ENCODE results near the gene PCNX2.

Gene PCNX2

GRCh38 chr1:233338102-233338501 lies 42.6 kb upstream of the PCNX2 start:
- no peak overlapping the region for H2BK120ac ChIP-seq (ENCODE audit: low read depth, low read length)
- no peak overlapping the region for H3K9ac ChIP-seq (ENCODE audit: low read length)
- DNase-seq, result no peak
- H3K4me1 ChIP-seq (ENCODE audit: control insufficient read depth, low read depth, low read length), result peaks cover 4% of the 10 kb centered on the region
- no peak overlapping the region for H2BK5ac ChIP-seq (ENCODE audit: low read length)
- no peak overlapping the region for H2BK15ac ChIP-seq (replicated peaks; ENCODE audit: low read depth)
- H3K36me3 ChIP-seq (ENCODE audit: control insufficient read depth, insufficient read depth, low read length), result no peaks in the 10 kb centered on the region
- no peak overlapping the region for H3K18ac ChIP-seq (ENCODE audit: low read length)
- no peak overlapping the region for H2AK5ac ChIP-seq (ENCODE audit: low read length)
- WGBS (ENCODE audit: extremely low coverage, insufficient coverage, low lambda C conversion rate), result no CpG with 5 or more reads among the region's 2 CpGs
- H3K27me3 ChIP-seq (ENCODE audit: insufficient read depth, low read length, poor library complexity), result no peaks in the 10 kb centered on the region
- H3K4me3 ChIP-seq (ENCODE audit: low read length), result no peak overlapping the region
- no peak overlapping the region for H4K5ac ChIP-seq (ENCODE audit: low read length)
- H3K23ac ChIP-seq (ENCODE audit: low read length), result no peak overlapping the region
- H3K4me2 ChIP-seq (ENCODE audit: low read length), result no peak overlapping the region
- H3K79me1 ChIP-seq (ENCODE audit: low read length), result peaks cover 4% of the 10 kb centered on the region
- no peak overlapping the region for H3K4ac ChIP-seq (ENCODE audit: low read depth, low read length)
- no peak overlapping the region for H4K8ac ChIP-seq (ENCODE audit: low read depth, low read length)
- H3K27ac ChIP-seq (ENCODE audit: low read depth, low read length), result no peak overlapping the region
- no peak overlapping the region for H3K56ac ChIP-seq (ENCODE audit: low read length)
- H3K79me2 ChIP-seq (ENCODE audit: control insufficient read depth, insufficient read depth, low read length), result peaks cover 2% of the 10 kb centered on the region

DNA sequence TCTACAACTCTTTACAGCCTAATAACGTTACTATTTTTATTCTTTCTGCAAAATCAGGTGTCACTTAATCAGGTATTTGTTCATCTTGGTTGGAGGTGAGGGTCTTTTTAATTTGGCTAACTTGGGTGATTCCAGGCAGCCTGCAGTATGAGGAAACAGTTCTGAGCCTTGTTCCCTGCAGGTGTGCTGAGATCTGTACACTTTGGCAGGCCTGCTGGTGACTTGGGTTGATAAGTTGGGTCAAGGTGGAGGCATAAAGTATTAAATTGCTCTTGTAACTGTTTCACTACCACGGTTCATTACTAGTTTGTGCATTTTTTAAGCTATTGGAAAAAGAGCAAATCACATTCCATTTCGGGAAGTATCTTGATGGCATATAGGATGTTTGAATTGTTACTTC lies 42.0 kb upstream of the PCNX2 start:
- no peak for DNase-seq
- Histone ChIP-seq H3K79me1 (ENCODE audit: low read length) (peaks cover 4% of the 10 kb centered on the region), H3K4ac (ENCODE audit: low read depth, low read length) (no peak overlapping the region), H3K9ac (ENCODE audit: low read length) (no peak overlapping the region), H3K27me3 (ENCODE audit: insufficient read depth, low read length, poor library complexity) (no peaks in the 10 kb centered on the region), H2AK5ac (ENCODE audit: low read length) (no peak overlapping the region), H3K4me2 (ENCODE audit: low read length) (no peak overlapping the region), H3K18ac (ENCODE audit: low read length) (no peak overlapping the region), H4K5ac (ENCODE audit: low read length) (no peak overlapping the region), H4K8ac (ENCODE audit: low read depth, low read length) (no peak overlapping the region), H3K4me1 (ENCODE audit: control insufficient read depth, low read depth, low read length) (peaks cover 4% of the 10 kb centered on the region), H2BK15ac (replicated peaks; ENCODE audit: low read depth) (no peak overlapping the region), H3K23ac (ENCODE audit: low read length) (no peak overlapping the region), H3K27ac (ENCODE audit: low read depth, low read length) (no peak overlapping the region), H3K56ac (ENCODE audit: low read length) (no peak overlapping the region), H2BK5ac (ENCODE audit: low read length) (no peak overlapping the region), H3K79me2 (ENCODE audit: control insufficient read depth, insufficient read depth, low read length) (peaks cover 2% of the 10 kb centered on the region), H3K4me3 (ENCODE audit: low read length) (no peak overlapping the region), H2BK120ac (ENCODE audit: low read depth, low read length) (no peak overlapping the region), H3K36me3 (ENCODE audit: control insufficient read depth, insufficient read depth, low read length) (no peaks in the 10 kb centered on the region)
- no CpG with 5 or more reads among the region's 3 CpGs for WGBS (ENCODE audit: extremely low coverage, insufficient coverage, low lambda C conversion rate)

- Histone ChIP-seq H3K79me1 (ENCODE audit: low read length) (peaks cover 6% of the 10 kb centered on the region), H3K9ac (ENCODE audit: low read length) (no peak overlapping the region), H3K23ac (ENCODE audit: low read length) (no peak overlapping the region), H3K36me3 (ENCODE audit: control insufficient read depth, insufficient read depth, low read length) (no peaks in the 10 kb centered on the region), H3K56ac (ENCODE audit: low read length) (no peak overlapping the region), H3K4me3 (ENCODE audit: low read length) (no peak overlapping the region), H3K4me2 (ENCODE audit: low read length) (no peak overlapping the region), H2BK5ac (ENCODE audit: low read length) (no peak overlapping the region), H3K27me3 (ENCODE audit: insufficient read depth, low read length, poor library complexity) (no peaks in the 10 kb centered on the region), H2BK120ac (ENCODE audit: low read depth, low read length) (no peak overlapping the region), H3K18ac (ENCODE audit: low read length) (no peak overlapping the region), H2BK15ac (replicated peaks; ENCODE audit: low read depth) (no peak overlapping the region), H4K8ac (ENCODE audit: low read depth, low read length) (no peak overlapping the region), H2AK5ac (ENCODE audit: low read length) (no peak overlapping the region), H3K27ac (ENCODE audit: low read depth, low read length) (no peak overlapping the region), H4K5ac (ENCODE audit: low read length) (no peak overlapping the region), H3K4ac (ENCODE audit: low read depth, low read length) (no peak overlapping the region), H3K79me2 (ENCODE audit: control insufficient read depth, insufficient read depth, low read length) (peaks cover 3% of the 10 kb centered on the region), H3K4me1 (ENCODE audit: control insufficient read depth, low read depth, low read length) (peaks cover 4% of the 10 kb centered on the region)
- no CpG with 5 or more reads among the region's 5 CpGs for whole genome bisulfite sequencing (ENCODE audit: extremely low coverage, insufficient coverage, low lambda C conversion rate)
- DNase-seq, result no peak
Observed at GRCh38 chr1:233336554-233337456, 41.3 kb upstream of the PCNX2 start.

DNA sequence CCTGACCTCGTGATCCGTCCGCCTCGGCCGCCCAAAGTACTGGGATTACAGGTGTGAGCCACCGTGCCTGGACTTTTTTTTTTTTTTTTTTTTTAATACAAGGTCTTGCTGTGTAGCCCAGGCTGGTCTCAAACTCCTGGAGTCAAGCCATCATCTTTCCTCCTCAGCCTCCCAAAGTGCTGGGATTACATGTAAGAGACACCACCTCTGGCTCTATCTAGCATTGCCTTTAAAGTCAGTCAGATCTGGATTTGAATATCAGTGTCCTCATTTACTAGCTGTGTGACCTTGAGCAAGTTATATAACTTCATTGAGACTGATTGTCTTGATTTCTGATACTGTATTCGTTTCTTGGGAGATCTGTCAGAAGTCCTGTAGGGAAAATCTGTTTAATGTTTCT lies 38.6 kb upstream of the PCNX2 start:
- no CpG with 5 or more reads among the region's 7 CpGs for WGBS (ENCODE audit: extremely low coverage, insufficient coverage, low lambda C conversion rate)
- no peak overlapping the region for H3K27ac ChIP-seq (ENCODE audit: low read depth, low read length)
- no peak overlapping the region for H3K4me2 ChIP-seq (ENCODE audit: low read length)

GRCh38 chr1:233333086-233333485 lies 37.6 kb upstream of the PCNX2 start:
- Histone ChIP-seq H3K79me1 (ENCODE audit: low read length) (peaks cover 3% of the 10 kb centered on the region), H4K8ac (ENCODE audit: low read depth, low read length) (no peak overlapping the region), H2BK15ac (replicated peaks; ENCODE audit: low read depth) (no peak overlapping the region), H3K9ac (ENCODE audit: low read length) (no peak overlapping the region), H3K36me3 (ENCODE audit: control insufficient read depth, insufficient read depth, low read length) (no peaks in the 10 kb centered on the region), H3K18ac (ENCODE audit: low read length) (no peak overlapping the region), H4K5ac (ENCODE audit: low read length) (no peak overlapping the region), H3K4me2 (ENCODE audit: low read length) (no peak overlapping the region), H3K23ac (ENCODE audit: low read length) (no peak overlapping the region), H3K56ac (ENCODE audit: low read length) (no peak overlapping the region), H3K79me2 (ENCODE audit: control insufficient read depth, insufficient read depth, low read length) (peaks cover 3% of the 10 kb centered on the region), H3K4me3 (ENCODE audit: low read length) (no peak overlapping the region), H2BK5ac (ENCODE audit: low read length) (no peak overlapping the region), H3K4ac (ENCODE audit: low read depth, low read length) (no peak overlapping the region), H2AK5ac (ENCODE audit: low read length) (no peak overlapping the region), H3K27me3 (ENCODE audit: insufficient read depth, low read length, poor library complexity) (no peaks in the 10 kb centered on the region), H2BK120ac (ENCODE audit: low read depth, low read length) (no peak overlapping the region), H3K27ac (ENCODE audit: low read depth, low read length) (no peak overlapping the region), H3K4me1 (ENCODE audit: control insufficient read depth, low read depth, low read length) (no peaks in the 10 kb centered on the region)
- DNase-seq, result no peak
- no CpG with 5 or more reads among the region's 1 CpG for WGBS (ENCODE audit: extremely low coverage, insufficient coverage, low lambda C conversion rate)

More for the DNA sequence above, 38.6 kb upstream of the PCNX2 start:
- H4K8ac ChIP-seq (ENCODE audit: low read depth, low read length), result no peak overlapping the region
- H3K9ac ChIP-seq (ENCODE audit: low read length), result no peak overlapping the region
- no peak overlapping the region for H3K56ac ChIP-seq (ENCODE audit: low read length)
- H2BK15ac ChIP-seq (replicated peaks; ENCODE audit: low read depth), result no peak overlapping the region
- no peak overlapping the region for H2AK5ac ChIP-seq (ENCODE audit: low read length)
- H3K27me3 ChIP-seq (ENCODE audit: insufficient read depth, low read length, poor library complexity), result no peaks in the 10 kb centered on the region
- no peaks in the 10 kb centered on the region for H3K4me1 ChIP-seq (ENCODE audit: control insufficient read depth, low read depth, low read length)
- H3K36me3 ChIP-seq (ENCODE audit: control insufficient read depth, insufficient read depth, low read length), result no peaks in the 10 kb centered on the region
- H2BK5ac ChIP-seq (ENCODE audit: low read length), result no peak overlapping the region
- peaks cover 3% of the 10 kb centered on the region for H3K79me1 ChIP-seq (ENCODE audit: low read length)
- no peak overlapping the region for H3K4ac ChIP-seq (ENCODE audit: low read depth, low read length)
- H3K4me3 ChIP-seq (ENCODE audit: low read length), result no peak overlapping the region
- no peak overlapping the region for H3K18ac ChIP-seq (ENCODE audit: low read length)
- peaks cover 3% of the 10 kb centered on the region for H3K79me2 ChIP-seq (ENCODE audit: control insufficient read depth, insufficient read depth, low read length)
- no peak overlapping the region for H4K5ac ChIP-seq (ENCODE audit: low read length)
- no peak overlapping the region for H3K23ac ChIP-seq (ENCODE audit: low read length)
- DNase-seq, result no peak
- H2BK120ac ChIP-seq (ENCODE audit: low read depth, low read length), result no peak overlapping the region
